OCI-LY7 (cell line): Measurements from ENCODE around the gene SENP2.

Experiments used
- EZH2phosphoT487 ChIP-seq: fragments of 200-600 bp; sonication (generic); IDR thresholded peaks from 2 replicates; pipeline ENCODE4 v1.6.1; 2018; ENCODE audit warnings: low read depth, borderline replicate concordance, mild to moderate bottlenecking, mixed run types, antibody characterized with exemption, low read length, moderate library complexity, mixed read lengths
- TF ChIP-seq, protein P1 (sequence below): fragments of 200-600 bp; sonication (generic); conservative IDR thresholded peaks from 2 replicates; pipeline ENCODE4 v1.5.1; 2014; ENCODE audit warnings: mild to moderate bottlenecking, antibody characterized with exemption, low read length, moderate library complexity, mixed read lengths

DNA sequence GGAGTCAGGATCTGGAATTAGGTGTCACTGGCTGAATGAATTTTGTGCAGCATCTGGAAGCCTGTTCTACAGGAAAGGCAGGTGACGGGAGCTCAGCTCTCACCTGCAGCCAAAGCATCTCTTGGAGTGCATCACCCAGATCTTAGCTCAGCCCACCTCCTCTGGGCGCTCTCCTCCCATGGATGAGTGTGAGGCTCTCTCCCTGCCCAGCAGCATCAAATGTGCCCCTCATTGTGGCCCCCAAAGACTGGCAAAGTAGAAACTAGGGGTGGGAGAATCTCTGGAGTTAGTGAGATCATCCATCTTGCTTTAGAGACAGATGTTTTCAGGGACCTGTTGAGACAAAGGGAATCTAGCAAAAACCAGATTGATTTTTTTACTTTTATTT is 68.7 kb downstream of the SENP2 start:
- TF ChIP-seq, protein P1, sequence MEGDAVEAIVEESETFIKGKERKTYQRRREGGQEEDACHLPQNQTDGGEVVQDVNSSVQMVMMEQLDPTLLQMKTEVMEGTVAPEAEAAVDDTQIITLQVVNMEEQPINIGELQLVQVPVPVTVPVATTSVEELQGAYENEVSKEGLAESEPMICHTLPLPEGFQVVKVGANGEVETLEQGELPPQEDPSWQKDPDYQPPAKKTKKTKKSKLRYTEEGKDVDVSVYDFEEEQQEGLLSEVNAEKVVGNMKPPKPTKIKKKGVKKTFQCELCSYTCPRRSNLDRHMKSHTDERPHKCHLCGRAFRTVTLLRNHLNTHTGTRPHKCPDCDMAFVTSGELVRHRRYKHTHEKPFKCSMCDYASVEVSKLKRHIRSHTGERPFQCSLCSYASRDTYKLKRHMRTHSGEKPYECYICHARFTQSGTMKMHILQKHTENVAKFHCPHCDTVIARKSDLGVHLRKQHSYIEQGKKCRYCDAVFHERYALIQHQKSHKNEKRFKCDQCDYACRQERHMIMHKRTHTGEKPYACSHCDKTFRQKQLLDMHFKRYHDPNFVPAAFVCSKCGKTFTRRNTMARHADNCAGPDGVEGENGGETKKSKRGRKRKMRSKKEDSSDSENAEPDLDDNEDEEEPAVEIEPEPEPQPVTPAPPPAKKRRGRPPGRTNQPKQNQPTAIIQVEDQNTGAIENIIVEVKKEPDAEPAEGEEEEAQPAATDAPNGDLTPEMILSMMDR = no peak
- TF ChIP-seq EZH2phosphoT487 = no peak
